Body of pancreas (tissue), 4 donors: ENCODE measurements around the gene UBE2L3.
"Not testable (repeated sequence)": the region's sequence is repeated elsewhere in the genome, so short reads cannot be mapped to it uniquely, and the experiment has no call there.

Experiments used
- POLR2A ChIP-seq, 3 donors: fragments of 450-650 bp; IDR thresholded peaks; one replicate each; pipeline ENCODE4 v1.6.1; 2016; ENCODE audit warnings: antibody characterized with exemption in 3 of 3, mild to moderate bottlenecking in 2 of 3
- TF ChIP-seq, protein P1 (sequence below), 7 experiments: fragments of 450-650 bp in 4 of 7; fragments of 200-600 bp in 3 of 7; sonication (generic) in 3 of 7; IDR thresholded peaks; one replicate each; pipeline ENCODE4 v1.5.1; 2016 to 2019; ENCODE audit warnings: antibody characterized with exemption in 7 of 7

GRCh38 chr22:21549558-21549957 lies 18.0 kb upstream of the UBE2L3 start:
- TF ChIP-seq, protein P1, sequence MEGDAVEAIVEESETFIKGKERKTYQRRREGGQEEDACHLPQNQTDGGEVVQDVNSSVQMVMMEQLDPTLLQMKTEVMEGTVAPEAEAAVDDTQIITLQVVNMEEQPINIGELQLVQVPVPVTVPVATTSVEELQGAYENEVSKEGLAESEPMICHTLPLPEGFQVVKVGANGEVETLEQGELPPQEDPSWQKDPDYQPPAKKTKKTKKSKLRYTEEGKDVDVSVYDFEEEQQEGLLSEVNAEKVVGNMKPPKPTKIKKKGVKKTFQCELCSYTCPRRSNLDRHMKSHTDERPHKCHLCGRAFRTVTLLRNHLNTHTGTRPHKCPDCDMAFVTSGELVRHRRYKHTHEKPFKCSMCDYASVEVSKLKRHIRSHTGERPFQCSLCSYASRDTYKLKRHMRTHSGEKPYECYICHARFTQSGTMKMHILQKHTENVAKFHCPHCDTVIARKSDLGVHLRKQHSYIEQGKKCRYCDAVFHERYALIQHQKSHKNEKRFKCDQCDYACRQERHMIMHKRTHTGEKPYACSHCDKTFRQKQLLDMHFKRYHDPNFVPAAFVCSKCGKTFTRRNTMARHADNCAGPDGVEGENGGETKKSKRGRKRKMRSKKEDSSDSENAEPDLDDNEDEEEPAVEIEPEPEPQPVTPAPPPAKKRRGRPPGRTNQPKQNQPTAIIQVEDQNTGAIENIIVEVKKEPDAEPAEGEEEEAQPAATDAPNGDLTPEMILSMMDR (IDR thresholded peaks at IDR 0.05): not testable (repeated sequence)
- TF ChIP-seq POLR2A (IDR thresholded peaks at IDR 0.05): not testable (repeated sequence)
